ENCODE results near the gene MAPK11.

The MAPK11 gene

DNA sequence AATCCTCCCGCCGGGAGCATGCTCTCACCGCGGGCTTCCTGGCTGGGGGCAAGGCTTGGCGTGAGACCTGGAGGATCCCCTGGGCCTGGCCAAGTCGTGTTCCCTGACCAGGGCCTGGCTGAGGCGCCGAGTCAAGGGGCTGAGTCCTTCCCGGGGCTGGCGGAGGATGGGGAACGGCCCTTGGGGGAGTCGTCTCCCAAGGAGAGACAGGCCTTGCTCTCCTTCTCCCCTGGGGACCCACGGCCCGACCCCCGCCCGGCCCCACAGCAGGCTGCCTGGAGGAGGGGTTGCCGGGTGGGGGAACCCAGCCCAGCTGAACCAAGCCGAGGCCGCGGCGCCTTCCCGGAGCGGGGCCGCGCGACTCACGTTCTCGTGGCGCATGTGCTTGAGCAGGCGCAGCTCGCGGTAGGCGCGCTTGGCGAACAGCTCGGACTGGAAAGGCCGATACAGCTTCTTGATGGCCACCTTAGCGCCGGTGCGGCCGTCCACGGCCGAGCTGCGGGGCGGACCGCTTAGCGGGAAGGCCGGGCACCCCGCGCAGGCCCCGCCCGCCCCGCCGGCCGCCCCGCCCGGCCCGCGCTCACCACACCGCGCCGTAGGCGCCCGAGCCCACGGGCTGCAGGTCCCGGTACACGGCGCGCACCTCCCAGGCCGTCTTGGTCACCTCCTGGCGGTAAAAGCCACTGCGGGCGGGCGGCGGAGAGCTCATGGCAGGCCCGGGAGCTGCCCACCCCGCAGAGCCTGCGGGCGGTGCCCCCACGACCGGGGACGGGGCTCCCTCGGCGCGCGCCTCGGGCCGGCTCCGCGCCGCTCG is 9.2 kb downstream of the MAPK11 start:
- DNase-seq (ENCODE audit: low read depth in 2 of 2): no peak

DNA sequence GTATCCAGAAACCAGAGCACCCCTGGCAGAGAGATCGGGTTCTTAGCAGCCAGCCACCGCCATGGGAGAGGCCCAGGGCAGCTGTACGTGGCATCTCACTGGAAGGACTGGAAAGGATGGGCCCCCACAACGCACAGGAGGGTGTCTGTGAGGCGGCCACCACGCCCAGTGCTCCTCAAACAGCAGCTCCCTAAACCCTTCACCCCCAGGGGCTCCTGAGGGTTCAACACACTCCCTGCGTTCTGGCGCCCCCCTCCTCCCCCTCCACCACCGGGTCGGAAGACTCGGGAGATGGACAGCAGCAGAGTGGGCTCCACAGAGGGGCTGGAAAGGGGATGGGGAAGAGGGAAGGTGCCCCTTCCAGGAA is 9.8 kb downstream of the MAPK11 start:
- DNase-seq (ENCODE audit: low read depth in 2 of 2): no peak

DNA sequence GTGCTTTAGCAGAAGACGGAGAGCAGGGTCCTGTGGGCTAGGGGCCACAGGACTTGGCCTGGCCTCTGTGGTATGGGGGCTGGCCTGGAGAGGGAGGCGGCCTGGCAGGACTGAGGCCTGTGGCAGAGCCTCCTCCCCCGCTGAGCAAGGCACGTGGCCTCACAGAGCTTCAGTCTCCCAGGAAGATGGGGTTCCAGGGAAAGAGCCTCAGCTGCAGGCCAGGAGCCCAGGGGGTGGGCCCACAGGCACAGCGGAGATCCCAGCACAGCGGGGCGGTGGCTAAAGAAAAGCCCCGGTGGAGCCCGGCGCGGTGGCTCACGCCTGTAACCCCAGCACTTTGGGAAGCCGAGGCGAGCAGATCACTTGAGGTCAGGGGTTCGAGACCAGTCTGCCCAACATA is 10.9 kb downstream of the MAPK11 start:
- no peak for DNase-seq (ENCODE audit: low read depth in 2 of 2)

DNA sequence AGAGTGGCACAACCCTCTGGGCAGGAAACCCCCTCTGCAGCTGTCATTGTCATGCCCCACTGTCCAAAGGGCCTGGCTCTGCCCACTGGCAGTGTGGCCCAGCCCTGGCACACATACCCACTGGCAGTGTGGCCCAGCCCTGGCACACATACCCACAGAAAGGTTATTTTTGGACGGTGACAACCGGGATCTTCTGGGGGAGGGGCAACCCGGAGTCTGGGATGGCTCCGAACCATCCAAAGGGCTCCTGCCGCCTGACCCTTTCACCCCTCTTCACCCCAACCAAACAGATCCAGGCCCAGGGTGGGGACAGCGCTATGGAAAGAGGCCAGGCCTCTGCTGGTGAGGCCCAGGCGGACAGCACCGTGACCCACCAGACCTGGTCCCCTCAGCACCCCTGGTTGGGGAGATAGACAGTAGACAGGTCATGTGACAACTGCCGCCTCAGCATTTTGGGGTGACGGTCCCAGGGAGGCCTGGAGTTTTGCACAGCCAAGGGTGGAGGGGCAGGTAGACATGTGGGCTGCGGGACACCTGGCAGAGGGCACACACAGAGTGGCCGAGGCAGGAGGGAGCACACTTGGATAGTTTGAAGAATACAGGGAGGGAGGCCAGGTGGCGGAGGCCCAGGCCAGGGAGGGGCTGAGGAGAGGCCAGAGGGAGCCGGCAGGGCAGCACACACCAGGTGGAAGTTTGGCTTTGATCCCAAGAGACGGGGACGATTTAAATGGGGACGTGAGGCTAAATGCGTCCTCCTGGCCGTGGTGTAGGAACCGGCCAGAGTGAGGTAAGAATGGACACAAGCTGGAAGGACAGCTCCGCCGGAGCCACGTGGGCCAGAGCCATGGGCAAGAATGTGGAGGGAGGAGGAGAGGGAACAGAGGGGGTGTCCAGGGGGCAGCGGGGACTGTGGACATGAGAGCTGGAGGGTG is 11.6 kb downstream of the MAPK11 start:
- DNase-seq (ENCODE audit: low read depth in 2 of 2): no peak

DNA sequence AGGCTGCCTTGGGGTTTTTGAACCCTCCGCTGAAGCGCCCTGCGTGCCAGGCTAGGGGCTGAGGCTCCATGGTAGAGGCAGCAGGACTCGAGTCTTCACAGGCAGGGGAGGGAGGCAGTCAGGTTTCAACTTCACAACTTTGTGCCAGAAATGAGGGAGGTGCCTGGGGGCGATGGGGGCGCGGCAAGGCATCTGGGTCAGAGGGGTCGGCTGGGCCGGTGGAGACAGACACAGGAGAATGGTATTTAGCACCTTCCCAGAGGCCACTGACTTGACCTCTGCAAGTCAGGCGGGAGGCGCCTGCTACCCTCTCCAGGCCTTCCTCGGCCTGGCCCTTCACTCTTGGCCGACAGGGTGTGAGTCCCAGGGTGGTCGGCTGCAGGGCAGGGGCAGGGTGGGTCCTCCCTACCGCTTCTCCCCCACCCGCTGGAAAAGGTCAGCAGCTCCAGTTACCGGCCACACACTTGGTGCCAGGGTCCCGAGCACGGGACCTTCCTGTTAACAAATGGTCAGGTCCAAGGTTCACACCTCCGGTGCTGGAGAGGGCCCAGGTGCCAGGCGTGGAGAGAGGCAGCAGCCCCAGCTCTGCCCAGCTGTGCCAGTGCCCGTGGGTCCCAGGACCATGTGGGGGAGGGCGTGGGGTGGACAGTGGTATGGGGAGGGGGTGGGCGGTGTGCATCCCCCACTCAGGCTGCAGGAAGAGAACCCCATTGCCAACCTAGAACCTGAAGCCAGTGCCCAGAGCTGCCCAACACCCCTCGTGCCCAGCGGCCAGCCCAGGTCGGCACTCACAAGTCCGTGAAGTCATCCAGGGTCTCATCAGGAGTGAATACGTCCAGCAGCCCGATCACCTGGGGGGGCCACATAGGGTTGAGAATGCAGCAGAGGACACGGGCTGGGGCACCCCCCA is 12.5 kb downstream of the MAPK11 start:
- no peak for DNase-seq (ENCODE audit: low read depth in 2 of 2)

DNA sequence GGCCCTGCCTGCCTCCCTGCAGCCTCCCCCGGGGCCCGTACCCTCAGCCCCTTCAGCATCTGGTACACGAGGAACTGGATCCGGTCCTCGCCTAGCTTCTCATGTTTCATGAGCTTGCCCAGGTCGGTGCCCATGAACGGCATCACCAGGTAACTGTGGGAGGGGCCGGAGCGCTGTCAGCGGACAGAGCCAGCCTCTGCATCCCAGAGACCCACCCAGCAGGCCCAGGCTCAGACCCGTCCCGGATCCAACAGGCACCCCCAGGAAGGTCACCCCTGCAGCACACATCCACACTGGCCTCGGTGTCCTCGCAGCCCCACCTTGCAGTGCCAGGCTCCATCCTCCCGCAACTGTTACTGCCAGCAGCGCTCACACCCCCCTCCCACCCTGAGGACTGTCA is 13.1 kb downstream of the MAPK11 start:
- DNase-seq (ENCODE audit: low read depth in 2 of 2): no peak

DNA sequence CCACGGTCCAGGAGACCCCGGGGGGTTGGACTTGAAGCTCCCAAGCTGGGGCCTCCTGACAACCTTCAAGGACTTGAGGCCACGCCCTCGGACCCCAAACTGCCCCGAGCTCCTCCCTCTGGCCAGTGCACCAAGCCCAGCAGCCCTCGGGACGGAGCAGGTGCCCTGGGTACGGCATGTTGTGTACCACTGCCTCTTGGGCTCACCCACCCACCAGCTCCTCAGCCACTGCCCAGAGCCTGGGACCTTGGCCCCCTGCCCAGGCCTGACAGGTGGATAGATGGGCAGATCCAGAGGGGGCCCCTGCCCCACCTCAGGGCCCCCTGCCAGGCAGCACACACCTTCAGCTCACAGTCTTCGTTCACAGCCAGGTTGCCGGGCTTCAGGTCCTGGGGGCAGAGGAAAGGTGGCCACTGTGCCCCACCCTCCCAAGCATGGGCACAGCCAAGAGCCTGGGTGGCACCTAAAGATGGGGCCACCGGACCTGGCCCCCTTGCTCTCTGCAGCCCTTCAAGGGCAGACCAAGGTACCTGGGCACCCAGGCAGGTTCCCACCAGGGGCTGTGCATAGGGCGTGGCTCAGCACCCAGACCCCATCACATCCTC is 13.8 kb downstream of the MAPK11 start:
- DNase-seq (ENCODE audit: low read depth in 2 of 2): no peak

DNA sequence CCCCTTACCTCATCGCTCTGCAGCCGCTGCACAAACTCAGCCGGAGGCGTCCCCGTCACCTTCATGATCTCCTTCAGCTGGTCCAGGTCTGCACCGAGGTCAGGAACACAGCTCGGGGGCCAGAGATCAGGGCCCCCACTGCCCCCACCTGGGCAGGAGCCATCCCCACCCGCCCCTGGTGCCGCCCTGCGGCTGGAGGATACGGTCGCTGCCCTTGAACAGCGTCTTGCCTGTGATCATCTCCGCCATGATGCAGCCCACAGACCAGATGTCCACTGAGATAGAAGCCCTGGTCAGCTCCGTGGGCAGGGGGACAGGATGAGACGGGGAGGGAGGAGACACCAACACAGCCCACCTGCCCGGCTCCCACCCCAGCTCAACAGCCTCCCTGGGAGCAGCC is 14.6 kb downstream of the MAPK11 start:
- no peak for DNase-seq (ENCODE audit: low read depth in 2 of 2)

DNA sequence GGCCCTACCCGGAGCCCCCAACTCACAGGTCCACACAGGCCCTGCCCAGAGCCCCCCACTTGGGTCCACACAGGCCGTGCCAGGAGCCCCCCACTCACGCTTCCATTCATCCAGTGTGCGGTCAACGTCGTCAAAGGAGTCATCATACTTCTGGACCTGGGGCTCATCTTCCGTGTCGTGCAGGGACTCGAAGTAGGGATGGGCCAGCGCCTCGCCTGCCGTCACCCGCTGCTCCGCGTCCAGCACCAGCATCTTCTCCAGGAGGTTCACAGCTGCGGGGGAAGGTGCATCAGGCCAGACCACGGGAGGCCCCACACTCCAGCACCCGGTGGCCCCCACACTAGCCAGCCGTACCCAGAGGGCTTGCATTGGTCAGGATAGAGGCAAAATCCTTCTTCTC is 15.1 kb downstream of the MAPK11 start:
- DNase-seq (ENCODE audit: low read depth in 2 of 2): no peak

DNA sequence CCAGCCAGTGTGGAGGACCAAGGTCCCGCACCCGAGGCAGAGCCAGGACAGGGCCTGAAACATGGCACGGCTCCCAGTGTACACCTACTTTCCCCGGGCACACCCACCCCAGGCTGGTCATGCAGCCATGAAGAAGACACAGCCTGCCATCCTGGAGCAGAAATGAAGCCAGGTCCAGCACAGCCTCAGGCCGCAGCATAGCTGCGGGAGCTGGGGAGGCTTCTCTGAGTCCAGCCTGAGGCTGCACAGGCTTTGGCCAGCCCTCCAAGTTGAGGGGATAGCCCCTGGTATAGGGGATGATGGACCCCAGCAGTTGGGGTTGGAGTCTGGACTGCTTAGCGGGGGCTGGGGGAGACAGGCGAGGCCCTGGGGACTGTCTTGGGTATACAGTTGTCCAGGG is 16.2 kb downstream of the MAPK11 start:
- DNase-seq (ENCODE audit: low read depth in 2 of 2): no peak

DNA sequence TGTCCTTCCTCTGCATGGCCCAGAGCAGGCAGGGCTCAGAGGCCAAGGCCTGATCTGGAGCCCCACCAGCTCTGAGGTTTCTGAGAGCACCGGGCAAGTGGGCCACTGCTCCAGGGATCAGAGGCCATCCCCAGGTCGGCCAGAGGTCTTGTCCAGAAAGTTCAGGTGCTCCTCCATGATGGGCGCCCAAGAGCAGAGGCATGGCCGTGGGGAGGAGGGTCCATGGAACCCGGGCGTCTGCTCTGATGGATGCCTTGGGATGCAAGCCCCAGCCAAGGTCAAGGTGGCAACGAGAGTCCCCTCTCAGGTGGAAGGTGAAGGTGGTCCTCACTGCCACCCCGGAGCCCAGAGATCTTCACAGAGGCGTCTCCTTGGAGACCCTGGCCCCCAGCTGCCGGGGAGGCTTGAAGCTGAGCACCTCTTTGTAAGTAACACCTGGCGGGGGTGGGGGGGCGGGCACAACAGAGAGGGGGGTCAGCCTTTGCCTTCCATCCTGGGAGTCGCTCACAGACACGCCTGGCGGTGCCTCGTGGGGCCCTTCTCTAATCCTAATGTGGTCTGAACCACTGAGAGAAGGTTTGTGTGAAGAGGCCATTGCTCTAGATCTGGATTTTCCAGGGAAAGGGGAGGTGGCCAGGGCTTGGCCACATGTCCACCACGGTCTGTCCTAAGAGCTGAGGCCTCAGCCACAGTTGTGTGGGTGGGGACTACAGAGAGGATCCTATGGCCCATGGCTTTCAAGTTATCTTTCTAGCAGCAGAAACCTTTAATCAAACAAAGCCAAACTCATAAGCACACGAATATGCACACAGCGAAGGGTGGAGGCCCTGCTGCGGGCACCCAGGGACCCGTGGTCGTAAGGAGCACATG is 16.9 kb downstream of the MAPK11 start:
- DNase-seq (ENCODE audit: low read depth in 2 of 2): no peak

DNA sequence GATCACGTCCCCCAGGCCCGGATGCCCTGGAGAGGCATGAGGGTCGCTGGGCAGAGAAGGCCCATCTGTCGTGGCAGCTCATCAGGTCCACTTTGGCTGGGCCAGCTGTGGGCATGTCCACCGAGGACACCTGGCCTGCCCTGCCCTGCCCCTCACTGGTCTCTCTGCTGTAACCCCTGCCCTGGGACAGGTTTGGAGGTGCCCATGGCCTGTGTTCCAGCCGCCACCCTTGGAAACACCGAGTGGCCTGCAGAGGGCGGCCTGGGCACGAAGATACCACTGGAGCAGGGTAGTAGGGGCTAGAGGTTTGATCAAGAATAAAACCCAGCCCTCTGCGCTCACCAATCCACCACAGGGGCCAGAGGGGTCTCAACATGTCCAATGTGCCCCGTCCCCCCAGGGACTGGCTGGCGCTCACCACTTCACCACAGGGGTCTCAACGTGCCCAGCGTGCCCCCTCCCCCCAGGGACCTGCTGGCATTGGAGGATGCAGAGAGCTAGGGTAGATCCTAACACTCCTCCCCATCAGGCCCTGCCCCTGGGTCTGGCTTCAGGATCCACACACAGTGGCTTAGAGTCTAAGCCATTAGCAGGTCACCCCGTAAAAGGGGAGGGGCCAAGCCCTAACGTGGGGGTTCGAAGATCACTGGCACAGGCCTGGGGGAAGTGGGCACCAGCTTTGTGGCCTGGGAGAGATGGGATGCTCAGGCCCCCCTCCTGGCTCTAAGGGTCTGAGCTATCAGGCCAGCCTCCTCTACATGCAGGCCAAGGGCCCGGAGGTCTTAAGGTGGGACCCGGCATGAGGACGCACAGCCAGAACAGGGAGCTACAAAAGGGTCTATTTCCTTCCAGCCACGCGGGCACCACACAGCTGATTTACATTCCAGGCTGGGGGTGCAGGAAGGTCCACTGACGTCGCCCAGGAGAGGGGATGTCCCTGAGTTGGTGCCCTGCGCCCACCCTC is 17.8 kb downstream of the MAPK11 start:
- peak; percentile 52 to 61 for DNase-seq (ENCODE audit: low read depth in 2 of 2)

DNA sequence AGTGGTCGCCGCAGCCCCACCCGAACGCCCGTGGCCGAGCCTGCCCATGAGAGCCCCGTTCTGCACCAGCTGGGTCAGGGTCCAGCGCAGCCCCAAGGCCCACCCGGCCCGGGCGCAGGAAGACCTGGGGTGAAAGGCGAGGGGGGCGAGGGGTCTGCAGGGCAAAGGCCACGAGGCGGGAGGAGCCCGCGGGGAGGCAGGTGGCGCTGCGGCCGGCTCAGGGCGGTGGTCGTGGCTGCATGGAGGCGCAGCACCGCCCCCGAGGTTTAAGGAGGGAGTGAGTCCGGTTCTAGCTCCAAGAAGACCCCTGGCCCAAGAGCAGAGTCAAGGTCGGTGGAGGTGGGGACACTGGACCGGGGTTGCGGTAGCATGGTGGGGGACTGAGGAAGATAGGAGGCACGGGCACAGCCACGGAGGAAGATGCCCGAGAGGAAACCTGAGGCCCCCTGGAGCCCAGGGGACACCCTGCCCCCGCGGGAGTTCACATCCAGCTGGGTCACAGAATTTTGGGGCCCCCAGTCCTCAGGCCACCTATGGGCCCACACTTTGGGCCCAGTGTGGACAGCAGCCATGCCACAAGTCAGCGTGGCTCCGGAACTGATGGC is 18.6 kb downstream of the MAPK11 start:
- DNase-seq (ENCODE audit: low read depth in 2 of 2): no peak

DNA sequence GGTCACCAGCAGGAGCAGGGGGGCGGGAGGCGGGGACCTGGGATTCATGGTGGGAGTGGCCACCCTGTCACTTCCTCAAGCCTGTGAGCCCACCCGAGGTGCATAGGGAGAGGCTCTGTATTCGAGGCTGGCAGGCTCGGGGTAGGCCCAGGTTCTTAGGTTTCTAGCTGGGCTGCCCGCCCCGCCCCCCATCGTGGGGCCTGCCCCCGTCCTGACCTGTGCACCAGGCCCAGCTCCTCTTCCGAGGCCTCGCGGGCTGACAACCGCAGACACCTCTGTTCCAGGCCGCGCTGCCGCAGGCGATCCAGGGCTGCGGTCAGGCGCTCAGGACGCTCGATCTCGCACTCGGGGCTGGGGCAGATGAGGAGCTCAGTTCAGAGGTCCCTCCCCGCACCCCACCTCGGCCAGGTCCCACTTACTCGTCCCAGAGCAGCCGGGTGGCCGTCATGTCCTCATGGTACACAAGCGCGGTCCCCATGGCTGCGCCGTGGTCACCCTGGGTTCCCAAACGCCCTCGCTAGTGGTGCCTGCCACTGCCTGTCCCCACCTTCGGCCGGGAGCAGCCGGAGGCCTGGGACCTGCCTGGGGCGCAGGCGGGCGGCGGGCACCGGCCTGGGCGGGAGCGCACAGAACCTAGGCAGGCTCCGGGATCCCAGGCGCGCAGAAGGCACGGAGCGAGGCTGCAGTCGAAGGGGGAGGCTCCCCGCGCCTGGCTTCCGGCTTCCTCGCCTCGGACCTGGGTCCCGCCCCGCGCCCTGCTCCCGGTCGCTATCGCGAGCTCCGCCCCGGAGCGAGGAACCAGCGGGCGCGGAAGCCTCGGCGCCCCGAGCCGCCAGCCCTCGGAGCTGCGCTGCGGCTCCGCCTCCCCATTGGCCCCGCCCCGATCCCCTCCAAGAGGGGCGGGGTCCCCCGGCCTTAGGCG is 19.4 kb downstream of the MAPK11 start, which contains the start of gene HDAC10:
Gene HDAC10 (minus strand): TSS at position 711 of the 922 bp plus-strand sequence. CDS start 233 bp downstream, at position 478.
- peak; percentile 46 to 73 for DNase-seq (ENCODE audit: low read depth in 2 of 2)

DNA sequence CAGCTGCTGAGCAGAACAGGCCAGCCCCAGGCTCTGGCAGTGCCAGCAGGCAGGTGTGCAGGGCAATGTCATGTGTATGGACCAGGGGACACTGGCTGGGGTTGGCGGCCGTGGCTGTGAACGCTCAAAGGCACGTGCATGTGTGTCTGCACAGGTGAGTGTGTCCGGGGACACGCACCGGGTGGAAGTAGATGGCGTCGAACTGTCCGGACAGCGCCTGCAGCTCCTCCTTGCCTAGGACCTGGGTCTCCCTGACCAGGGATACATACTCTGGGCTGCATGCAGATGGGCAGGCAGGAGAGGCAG is 20.0 kb downstream of the MAPK11 start:
- DNase-seq (ENCODE audit: low read depth in 2 of 2): no peak

DNA sequence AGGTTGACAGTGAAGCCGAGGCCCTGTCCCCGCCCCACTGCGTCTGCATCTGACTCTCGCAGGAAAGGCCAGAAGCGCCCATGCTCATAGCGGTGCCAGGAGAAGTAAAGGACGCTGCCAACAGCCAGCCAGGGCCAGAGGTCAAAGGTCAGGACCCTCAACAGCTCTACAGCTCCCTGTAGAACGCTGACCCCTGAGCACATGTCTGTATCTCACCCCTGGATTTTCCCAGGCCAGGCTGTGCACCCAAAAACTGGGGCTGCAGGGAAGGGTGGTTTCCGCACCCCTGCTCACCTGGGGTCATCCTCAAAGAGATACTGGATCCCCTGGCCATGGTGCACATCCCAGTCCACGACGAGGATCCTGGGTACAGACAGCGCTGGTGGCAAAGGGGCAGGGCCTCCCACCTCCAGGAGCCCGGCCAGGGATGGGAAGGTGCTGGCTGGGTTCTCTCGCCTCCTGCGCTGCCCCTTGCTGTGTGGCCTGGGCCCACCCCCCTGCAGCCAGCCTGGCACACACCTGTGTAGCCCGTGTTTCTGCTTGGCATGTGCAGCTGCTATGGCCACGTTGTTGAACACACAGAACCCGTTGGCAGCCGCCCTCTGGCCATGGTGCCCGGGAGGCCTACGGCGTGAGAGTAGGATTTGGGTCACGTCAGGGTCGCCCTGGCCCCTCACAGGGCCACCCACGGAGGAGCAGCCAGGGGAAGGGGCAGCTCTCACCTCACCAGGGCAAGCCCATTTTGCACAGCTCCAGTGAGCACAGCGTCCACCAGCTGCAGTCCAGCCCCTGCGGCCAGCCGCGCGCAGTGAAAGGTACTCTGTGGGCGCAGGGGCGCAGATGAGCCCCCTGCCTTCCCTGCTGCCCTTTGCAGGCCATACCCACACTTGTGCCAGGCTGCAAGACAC is 20.6 kb downstream of the MAPK11 start:
- no peak for DNase-seq (ENCODE audit: low read depth in 2 of 2)
